ENCODE results near the gene NAALADL2.

NAALADL2 gene

DNA sequence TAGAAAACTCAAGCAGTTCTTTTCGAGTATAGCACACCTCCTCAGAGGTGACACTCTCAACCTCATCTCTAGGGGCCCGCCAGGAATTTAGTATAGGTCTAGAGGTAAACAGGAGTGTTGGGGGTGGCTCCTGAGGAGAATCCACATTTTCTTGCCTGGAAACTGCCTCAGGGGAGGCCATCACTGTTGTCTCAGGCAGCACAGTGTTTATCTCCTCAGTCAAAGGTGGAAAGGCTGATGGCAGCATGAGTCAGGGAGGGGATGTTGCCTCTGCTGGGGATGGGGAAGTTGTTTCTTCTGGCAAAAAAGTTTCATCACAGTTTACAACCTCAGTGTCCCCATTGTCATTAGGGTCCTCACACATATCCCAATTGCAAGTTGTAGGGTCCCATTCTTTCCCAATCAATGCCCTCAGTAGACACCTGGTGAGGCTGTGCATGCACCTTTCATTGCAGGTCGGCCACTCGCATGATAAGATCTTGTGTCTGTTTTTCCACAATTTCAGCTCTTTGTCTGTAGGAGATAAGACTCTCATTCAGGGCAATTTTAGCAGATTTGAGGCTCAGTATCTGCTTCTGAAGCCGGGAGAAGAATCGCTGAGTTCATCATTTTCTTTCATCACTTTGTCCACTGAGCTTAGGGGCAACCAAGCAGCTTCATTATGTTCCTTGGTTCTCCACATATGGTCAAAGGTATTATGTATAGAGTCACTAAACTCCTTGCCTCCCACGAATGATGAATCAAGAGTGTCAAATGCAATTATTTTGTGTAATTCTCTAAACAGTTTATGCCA is 25.8 kb downstream of the NAALADL2 start:
- no peak for DNase-seq

- no peak for DNase-seq
Observed at GRCh38 chr3:174891524-174892203, 32.5 kb downstream of the NAALADL2 start.

GRCh38 chr3:174907027-174907426 is 47.9 kb downstream of the NAALADL2 start:
- no peak for DNase-seq

DNA sequence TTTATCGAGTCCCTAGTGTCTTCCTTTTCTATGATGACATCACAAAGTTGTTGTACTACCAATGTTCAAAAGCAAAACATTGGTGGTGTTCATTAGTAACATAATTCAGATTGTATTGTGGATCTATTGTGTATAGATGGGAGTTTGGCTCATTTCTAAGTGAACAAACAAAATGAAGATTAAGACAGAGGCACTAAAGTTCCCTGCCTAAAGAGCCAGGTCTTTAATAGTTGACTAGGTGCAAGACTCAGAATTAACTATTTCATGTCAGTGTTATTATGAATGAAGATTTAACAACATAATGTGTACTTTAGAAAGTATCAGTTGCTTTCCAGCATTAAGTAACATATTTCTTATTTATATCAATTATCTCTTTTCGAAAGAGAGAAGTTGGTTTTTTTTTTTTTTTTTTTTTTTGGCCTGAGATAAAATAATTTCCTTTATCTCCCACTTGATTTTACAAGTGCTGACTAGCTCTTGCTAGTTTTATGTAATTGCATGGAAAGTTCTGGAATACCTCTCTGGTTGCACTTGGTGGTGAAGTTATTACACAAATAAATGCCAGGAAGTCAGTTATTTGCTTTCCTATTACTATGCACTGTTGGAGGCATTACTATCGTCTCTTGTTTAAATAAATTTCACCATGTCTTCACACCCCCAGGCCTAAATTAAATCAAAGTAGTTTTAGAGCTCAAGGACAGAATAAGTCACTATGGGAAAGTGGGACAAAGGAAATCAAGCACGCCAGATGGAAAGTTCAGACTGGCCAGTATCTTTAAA is 48.7 kb downstream of the NAALADL2 start:
- DNase-seq = no peak

- DNase-seq = no peak
Observed at GRCh38 chr3:174931473-174932353, 72.6 kb downstream of the NAALADL2 start.

GRCh38 chr3:174936590-174936989 is 77.5 kb downstream of the NAALADL2 start:
- DNase-seq = no peak

DNA sequence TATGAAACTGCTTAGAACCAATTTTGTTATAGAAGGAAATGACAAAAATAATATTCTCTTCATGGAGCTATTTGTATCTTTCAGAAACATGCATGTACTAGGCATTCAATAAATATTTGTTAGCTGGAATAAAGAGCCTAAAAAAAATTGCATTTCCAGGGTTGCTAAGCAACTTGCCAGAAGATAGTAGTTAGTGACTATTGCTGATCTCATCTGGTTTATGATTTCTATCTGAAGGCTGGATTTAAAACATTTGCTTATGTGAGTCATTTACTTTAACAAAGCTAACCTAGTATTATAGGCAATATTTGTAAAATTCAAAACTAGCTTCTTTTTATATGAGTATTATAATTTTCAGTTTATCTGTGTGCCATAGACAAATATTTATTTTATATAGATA is 78.3 kb downstream of the NAALADL2 start:
- DNase-seq = no peak

DNA sequence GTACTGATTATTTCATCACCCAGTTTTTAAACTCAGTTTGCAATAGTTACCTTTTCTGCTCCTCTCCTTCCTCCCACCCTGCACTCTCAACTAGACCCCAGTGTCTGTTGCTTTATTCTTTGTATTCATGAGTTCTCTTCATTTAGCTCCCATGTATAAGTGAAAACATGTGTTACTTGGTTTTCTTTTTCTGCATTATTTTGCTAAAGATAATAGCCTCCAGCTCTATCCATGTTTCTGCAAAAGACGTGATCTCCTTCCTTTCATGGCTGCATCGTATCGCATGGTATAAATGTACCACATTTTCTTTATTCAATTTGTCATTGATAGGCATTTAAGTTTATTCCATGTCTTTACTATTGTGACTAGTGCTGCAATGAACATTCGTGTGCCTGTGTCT is 79.0 kb downstream of the NAALADL2 start:
- DNase-seq = no peak

GRCh38 chr3:174940151-174940550 is 81.0 kb downstream of the NAALADL2 start:
- no peak for DNase-seq

- DNase-seq = no peak
Observed at GRCh38 chr3:174945276-174945675, 86.1 kb downstream of the NAALADL2 start.

DNA sequence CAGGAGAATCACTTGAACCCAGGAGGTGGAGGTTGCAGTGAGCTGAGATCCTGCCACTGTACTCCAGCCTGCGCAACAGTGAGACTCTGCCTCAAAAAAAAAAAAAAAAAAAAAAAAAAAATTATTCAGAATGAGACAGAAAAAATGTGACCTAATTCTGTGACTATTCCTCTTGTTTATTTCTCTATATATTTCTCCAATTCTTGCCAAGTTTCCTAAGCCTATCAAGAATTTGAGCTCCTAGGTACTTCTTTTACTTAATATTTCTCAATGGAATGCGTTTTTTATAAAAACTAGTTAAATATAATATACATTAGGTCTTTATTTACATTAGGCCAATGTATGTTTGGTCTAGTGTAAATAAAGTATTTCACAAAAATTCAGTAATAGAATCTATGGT is 86.8 kb downstream of the NAALADL2 start:
- DNase-seq = no peak

DNA sequence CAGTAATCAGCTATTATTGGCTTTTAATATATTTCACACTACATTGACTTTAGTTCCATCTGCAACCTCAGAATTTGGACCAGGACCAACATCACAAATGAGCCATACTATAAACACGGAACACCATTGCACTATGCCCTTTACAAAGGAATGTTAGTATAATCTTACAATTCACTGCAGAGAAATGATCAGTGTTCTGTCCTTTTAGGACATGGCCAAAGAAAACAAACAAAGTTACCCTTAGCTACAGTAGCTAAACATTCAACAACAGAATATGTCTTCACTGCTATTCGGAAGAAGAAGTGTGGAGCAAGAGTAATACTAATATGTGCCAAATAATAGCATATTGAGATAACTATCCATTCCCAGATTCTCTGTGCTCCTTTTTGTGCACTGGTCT is 90.4 kb downstream of the NAALADL2 start:
- no peak for DNase-seq

DNA sequence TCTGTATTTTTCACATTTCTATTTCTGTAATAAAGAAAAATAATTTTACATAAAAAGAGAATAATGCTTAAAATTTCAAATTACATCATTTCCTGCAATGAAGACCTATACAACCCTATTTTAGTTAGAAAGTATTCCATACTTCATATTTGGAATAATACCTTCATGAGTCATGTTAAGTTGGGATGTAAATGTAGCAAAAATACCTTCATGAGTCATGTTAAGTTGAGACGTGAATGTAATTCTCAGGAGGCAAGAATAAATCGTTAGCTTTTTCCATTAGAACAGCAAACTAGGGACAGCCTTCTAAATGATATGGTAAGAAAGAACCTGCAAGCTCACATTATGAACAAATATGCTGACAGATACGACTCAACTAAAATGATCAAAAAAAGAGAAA is 91.9 kb downstream of the NAALADL2 start:
- DNase-seq = no peak

DNA sequence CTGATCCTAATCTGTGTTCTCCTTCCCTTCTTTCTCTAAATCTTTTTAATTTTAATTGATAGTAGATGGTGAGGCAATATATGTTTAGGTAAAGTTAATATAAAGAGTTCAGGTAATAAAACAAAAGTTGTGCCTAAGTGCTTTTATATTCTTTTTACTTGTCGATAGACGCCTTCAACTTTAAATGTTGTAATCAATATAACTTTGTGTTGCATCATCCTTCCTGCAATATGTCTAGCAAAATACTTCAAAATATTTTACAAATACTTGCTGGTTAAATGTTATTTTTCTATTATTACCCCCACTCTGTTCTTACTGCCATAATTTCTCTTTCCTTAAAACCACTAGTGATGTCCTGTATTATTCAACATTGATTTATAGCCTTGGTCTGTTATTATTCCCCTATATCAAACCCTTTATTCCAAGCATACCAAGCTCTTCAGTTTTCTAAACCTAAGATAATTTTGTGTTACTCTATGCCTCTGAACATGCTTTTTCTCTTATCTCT is 92.4 kb downstream of the NAALADL2 start:
- DNase-seq = no peak

- DNase-seq = no peak
Observed at GRCh38 chr3:174953068-174953467, 93.9 kb downstream of the NAALADL2 start.

GRCh38 chr3:174955513-174956016 is 96.4 kb downstream of the NAALADL2 start:
- no peak for DNase-seq

GRCh38 chr3:174957081-174957480 is 97.9 kb downstream of the NAALADL2 start:
- no peak for DNase-seq

DNA sequence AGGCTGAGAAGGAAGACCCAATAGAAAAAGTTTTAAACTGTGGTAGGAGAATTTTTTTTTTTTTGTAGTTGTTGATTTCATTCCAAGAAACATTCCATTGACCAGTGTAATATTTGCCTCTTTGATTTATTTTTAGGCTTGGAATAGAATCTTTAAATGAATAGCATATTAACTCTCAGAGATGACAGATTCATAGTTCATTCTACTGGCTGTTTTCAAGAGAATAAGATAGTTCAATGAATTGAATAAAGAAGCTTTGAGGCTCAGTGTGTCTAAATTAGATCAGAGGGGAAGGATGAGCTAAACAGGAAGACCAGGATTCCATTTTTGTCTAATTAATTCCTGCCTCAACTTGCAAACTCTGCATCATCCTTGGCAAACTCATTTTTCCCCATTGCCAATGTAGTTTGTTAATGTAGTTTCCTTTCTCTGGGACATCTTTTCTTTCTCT is 98.4 kb downstream of the NAALADL2 start:
- DNase-seq = no peak

GRCh38 chr3:174958671-174959328 is 99.7 kb downstream of the NAALADL2 start:
- DNase-seq = no peak

DNA sequence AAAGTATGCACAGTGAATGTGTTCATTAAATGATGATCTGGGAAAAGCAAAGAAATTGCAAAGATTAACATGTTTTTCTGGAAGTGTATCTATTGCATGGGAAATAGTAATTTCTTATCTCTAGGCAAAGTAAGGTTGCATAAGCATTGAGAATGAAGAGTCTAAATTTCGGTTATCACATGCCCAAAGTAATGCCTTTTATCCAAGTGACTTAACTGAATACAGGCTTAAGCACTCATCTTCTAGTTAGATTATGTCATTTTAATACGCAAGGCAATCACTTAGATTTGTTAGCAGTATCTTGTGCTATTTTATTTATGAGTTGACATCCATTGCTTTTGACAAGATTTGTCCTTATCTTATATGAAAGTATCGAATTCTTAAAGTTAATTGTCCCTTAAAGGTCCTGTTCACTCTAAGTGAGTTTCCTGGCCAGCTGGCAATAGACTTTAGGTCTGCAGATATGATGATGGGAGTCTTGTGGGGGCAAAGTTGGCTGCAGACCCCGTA is 100.5 kb downstream of the NAALADL2 start:
- no peak for DNase-seq

Measured in amygdala (tissue), 56 donors.